Measurements from ENCODE around the gene SHISAL1.

DNA sequence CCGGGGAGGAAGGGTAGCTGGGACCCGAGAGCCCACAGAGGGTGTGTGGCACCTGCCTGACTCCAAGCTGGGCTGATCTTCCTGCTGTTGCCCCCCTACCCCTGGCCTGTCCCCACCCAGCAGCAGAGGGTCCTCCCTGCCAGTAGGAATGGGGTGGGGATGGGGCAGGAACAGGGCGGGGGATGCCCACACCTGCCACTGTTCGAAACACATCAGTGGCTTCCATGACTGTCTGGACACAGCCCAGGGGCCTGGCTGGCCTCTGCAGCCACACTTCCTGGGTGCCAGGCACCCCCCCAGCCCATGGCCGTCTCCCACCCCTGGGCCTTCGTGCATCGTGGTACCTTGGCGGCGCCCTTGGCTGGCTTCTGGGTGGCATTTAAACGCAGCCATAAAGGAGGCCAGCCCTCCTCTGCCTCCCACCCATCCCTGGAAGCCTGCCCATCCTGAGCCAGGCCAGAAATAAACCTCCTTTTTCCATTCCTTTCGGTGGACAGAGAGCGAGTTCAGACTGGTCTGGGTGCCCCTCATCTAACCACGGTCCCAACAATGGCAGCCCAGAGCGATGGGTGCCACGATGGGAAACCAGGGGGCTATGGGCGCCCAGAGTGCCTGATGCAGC is 745 bp upstream of the SHISAL1 start:
- TF ChIP-seq, protein P1, sequence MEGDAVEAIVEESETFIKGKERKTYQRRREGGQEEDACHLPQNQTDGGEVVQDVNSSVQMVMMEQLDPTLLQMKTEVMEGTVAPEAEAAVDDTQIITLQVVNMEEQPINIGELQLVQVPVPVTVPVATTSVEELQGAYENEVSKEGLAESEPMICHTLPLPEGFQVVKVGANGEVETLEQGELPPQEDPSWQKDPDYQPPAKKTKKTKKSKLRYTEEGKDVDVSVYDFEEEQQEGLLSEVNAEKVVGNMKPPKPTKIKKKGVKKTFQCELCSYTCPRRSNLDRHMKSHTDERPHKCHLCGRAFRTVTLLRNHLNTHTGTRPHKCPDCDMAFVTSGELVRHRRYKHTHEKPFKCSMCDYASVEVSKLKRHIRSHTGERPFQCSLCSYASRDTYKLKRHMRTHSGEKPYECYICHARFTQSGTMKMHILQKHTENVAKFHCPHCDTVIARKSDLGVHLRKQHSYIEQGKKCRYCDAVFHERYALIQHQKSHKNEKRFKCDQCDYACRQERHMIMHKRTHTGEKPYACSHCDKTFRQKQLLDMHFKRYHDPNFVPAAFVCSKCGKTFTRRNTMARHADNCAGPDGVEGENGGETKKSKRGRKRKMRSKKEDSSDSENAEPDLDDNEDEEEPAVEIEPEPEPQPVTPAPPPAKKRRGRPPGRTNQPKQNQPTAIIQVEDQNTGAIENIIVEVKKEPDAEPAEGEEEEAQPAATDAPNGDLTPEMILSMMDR (IDR thresholded peaks at IDR 0.05; ENCODE audit: low read length) = no peak
- no peak for TF ChIP-seq EZH2 (IDR thresholded peaks at IDR 0.05; ENCODE audit: borderline replicate concordance, low read length)
